ENCODE results near the gene OR6C4.
"Not testable (repeated sequence)": the region's sequence is repeated elsewhere in the genome, so short reads cannot be mapped to it uniquely, and the experiment has no call there.

Gene OR6C4

DNA sequence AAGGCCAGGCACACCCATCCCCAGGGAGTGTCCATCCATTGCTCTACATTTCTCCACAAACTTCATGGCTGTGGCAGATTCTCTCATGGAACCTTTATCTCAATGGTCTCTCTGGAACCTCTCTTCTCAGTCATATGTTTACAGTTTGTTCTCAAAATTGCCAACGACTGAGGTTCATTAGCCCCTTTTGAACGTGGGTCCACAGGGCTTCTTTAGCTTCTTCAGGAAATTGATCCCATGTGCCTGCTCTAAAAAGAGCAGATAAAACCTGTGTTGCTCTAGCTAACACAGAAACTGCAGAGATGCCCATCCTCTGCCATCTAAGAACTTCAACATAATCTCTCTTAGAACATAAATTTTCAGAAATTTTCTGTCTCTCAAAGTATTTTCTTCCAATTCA, at the start of gene OR6C4:
Gene OR6C4 (plus strand): TSS at position 301 of the 400 bp plus-strand sequence. CDS start 1,625 bp downstream, outside the sequence.
- DNase-seq (ENCODE audit: low read depth in 2 of 2) = no peak

DNA sequence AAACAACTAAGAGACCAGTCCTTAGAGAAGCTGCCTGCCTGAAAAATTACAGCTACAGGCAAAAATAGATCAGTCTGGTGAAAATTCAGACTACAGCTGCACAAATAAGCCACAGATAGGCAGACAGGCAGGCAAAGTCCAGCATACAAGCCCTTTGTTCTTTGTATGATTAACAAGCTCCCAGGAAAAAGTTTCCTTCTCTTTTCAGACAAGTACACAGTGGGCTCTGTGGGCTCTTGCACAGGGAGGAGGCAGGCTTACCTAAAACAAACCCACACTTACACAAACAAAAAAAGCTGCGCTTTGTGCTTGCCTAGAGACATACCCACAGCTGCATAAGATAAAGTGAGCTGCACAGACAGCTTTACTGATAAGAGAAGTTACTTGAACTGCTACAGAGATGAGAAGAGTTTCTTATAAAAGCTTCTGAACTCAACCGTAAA, 49.6 kb upstream of the OR6C4 start:
- DNase-seq (ENCODE audit: low read depth in 2 of 2) = no peak

GRCh38 chr12:55501601-55502000, 47.8 kb upstream of the OR6C4 start:
- DNase-seq (ENCODE audit: low read depth in 2 of 2) = no peak

- no peak for DNase-seq (ENCODE audit: low read depth in 2 of 2)
Measured at GRCh38 chr12:55515696-55516095, 33.7 kb upstream of the OR6C4 start.

- no peak for DNase-seq (ENCODE audit: low read depth in 2 of 2)
Measured at GRCh38 chr12:55516391-55516790, 33.0 kb upstream of the OR6C4 start.

DNA sequence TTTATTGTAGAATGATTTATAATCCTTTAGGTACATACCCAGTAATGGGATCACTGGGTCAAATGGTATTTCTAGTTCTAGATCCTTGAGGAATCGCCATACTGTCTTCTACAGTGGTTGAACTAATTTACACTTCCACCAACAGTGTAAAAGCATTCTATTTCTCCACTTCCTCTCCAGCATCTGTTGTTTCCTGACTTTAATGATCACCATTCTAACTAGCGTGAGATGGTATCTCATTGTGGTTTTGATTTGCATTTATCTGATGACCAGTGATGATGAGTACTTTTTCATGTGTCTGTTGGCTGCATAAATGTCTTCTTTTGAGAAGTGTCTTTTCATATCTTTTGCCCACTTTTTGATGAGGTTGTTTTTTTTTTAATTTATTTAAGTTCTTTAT, 1.2 kb upstream of the OR6C4 start:
- DNase-seq (ENCODE audit: low read depth in 2 of 2) = not testable (repeated sequence)

GRCh38 chr12:55548756-55549155, 646 bp upstream of the OR6C4 start:
- no peak for DNase-seq (ENCODE audit: low read depth in 2 of 2)

DNA sequence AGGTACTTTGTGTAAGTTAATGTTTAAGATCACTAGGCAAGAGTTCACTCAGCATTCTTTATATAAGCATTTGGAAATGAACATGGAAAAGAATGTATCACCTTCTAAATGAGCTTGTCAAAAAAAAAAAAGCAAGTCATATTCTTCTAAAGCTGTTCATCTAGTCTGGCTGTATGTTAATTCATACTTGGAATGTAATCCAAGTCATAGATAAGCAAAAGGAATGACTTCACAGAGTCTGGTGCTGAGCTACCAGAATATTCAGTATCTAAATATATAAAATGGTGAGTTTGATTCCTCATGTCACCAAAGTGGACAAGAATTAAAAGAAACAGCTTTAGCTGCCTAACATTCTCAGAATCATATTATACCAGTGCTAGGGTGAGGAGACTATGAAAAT, 4.9 kb downstream of the OR6C4 start:
- DNase-seq (ENCODE audit: low read depth in 2 of 2) = no peak

DNA sequence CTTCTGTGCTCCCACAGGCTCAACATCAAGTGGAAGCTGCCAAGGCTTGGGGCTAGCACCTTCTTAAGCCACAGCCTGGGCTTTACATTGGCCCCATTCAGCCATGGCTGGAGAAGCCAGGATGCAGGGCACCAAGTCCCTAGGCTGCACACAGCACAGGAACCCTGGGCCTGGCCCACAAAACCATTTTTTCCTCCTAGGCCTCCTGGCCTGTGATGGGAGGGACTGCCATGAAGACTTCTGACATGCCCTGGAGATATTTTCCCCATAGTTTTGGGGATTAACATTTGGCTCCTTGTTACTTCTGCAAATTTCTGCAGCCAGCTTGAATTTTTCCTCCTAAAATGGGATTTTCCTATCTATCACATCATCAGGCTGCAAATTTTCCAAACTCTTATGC, 20.7 kb downstream of the OR6C4 start:
- DNase-seq (ENCODE audit: low read depth in 2 of 2) = not testable (repeated sequence)

- DNase-seq (ENCODE audit: low read depth in 2 of 2) = not testable (repeated sequence)
Measured at GRCh38 chr12:55570689-55571088, 21.3 kb downstream of the OR6C4 start.

DNA sequence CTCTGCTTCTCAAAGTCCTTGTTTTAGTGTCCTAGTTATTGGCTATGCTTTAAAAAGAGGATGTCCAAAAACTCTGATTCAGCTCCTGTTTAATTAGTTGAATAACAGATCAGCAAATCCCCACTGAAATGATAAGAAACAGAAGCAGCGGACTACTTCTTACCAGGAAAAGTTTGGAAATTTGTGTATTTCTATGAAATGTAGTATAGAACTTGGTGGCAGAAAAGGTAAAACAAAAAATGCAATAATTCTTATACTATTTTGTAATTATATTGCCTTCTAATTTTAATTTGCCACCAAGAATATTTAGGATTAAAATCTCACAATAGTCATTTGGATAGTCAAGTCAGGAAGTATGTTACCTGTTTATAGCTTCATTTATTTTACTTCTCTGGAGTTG, 22.8 kb downstream of the OR6C4 start, which contains the start of gene OR2AP1:
Gene OR2AP1 (plus strand): TSS at position 301 of the 400 bp plus-strand sequence. CDS start 1,947 bp downstream, outside the sequence.
- no peak for DNase-seq (ENCODE audit: low read depth in 2 of 2)

DNA sequence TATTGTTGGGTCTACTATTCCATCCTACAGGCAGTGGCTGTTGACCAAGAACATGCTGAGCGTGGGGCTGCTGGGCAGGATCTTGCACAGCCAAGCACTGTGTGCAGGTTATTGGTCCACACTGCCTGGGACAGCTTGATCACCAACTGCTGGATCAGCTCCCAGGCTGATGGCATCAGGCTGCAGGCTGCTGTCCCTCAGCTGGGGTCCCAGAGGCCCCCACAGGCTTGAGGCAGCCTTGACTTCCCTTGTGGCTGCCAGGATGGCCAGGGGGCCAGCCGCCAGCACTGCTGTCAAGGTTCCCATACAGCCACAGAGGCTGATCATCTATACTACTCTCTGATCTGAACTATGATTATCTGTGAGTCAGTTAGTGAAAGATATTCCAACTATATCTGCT, 32.7 kb downstream of the OR6C4 start:
- DNase-seq (ENCODE audit: low read depth in 2 of 2) = no peak

DNA sequence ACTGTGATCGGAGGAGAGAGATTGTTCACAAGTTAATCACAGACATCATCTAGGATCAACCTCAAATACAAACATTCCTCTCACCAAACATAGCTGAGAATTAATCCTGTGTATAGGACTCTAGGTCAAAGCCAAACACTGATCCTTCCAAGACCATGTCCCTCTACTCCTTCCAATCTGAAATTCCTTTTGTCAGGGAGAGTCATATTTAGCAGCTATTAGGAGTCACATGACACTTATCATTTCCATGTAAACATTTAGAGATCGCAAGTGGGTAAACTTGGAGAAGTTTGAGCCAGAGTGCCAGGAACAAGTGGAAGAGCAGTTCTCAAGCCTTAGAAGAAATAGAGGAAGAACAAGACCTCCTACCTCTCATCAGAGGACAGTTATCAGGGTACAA, 36.4 kb downstream of the OR6C4 start:
- no peak for DNase-seq (ENCODE audit: low read depth in 2 of 2)

- DNase-seq (ENCODE audit: low read depth in 2 of 2) = not testable (repeated sequence)
Measured at GRCh38 chr12:55590152-55590551, 40.8 kb downstream of the OR6C4 start.

Data from stimulated activated CD4-positive, alpha-beta T cell treated with anti-CD3 and anti-CD28 coated beads, Interleukin-1b, Interleukin-23, amount 100 ng/mL, for 1 hour (primary cell).